Tibial artery (tissue), 4 donors: Measurements from ENCODE around the gene HOXA3.

Source experiments
- DNase-seq, 2 donors: peaks; one replicate each; pipeline ENCODE4 v3.0.0-alpha.2; 2019
- H3K27ac ChIP-seq, 2 donors: fragments of 200-600 bp; sonication (generic) in 1 of 2; 1 replicate in 1 of 2; 2 replicates in 1 of 2; pipeline ENCODE4 v1.5.1; 2018 to 2019; ENCODE audit warnings: mild to moderate bottlenecking in 1 of 2
- H3K27me3 ChIP-seq, 2 donors: fragments of 200-600 bp; sonication (generic) in 1 of 2; one replicate each; pipeline versions ENCODE4 v1.5.1 to v1.6.0; 2016 to 2019
- H3K36me3 ChIP-seq, 3 donors: fragments of 200-600 bp; sonication (generic) in 2 of 3; one replicate each; pipeline ENCODE4 v1.5.1; 2016 to 2019; ENCODE audit warnings: mild to moderate bottlenecking in 2 of 3
- H3K4me1 ChIP-seq, 4 donors: fragments of 200-600 bp; sonication (generic) in 2 of 4; 1 replicate in 3 of 4; 2 replicates in 1 of 4; pipeline ENCODE4 v1.5.1; 2016 to 2019
- H3K4me3 ChIP-seq, 2 donors: fragments of 200-600 bp; sonication (generic) in 1 of 2; 1 replicate in 1 of 2; 2 replicates in 1 of 2; pipeline ENCODE4 v1.5.1; 2018 to 2019; ENCODE audit warnings: mild to moderate bottlenecking in 2 of 2
- H3K9me3 ChIP-seq, 3 donors: fragments of 200-600 bp; sonication (generic) in 1 of 3; one replicate each; pipeline ENCODE4 v1.5.1; 2016 to 2019
- CTCF ChIP-seq, 2 experiments: fragments of 200-600 bp in 1 of 2; fragments of 450-650 bp in 1 of 2; IDR thresholded peaks; one replicate each; pipeline ENCODE4 v1.5.1; 2017 to 2019; ENCODE audit warnings: antibody characterized with exemption in 2 of 2, mild to moderate bottlenecking in 1 of 2, moderate library complexity in 1 of 2
- intact Hi-C: fragments of 100-400 bp; cut with DNase I; formaldehyde crosslinking; loops from one replicate; pipeline ENCODE4 v1.15.0; 2023; ENCODE audit warnings: low total_unique reads

The HOXA3 gene

GRCh38 chr7:27113991-27114769, 38.2 kb downstream of the HOXA3 start:
- TF ChIP-seq CTCF (IDR thresholded peaks at IDR 0.05): no peak
- no peaks in the 10 kb centered on the region for H3K36me3 ChIP-seq
- no peaks in the 10 kb centered on the region for H3K9me3 ChIP-seq
- no peaks in the 10 kb centered on the region for H3K27me3 ChIP-seq
- peak overlapping the region; percentile 92 to 97 for H3K27ac ChIP-seq
- DNase-seq: peak in 1 of 2 donors; percentile 77
- H3K4me3 ChIP-seq: peak overlapping the region; percentile 77 to 80
- H3K4me1 ChIP-seq: peaks cover 5 to 70% (median 47%) of the 10 kb centered on the region in 4 donors
- intact Hi-C loops: no loop called here

GRCh38 chr7:27112955-27113949, 39.1 kb downstream of the HOXA3 start:
- Histone ChIP-seq H3K4me3 (peak overlapping the region; percentile 77 to 80), H3K27me3 (no peaks in the 10 kb centered on the region), H3K9me3 (no peaks in the 10 kb centered on the region), H3K4me1 (peaks cover 5 to 70% (median 44%) of the 10 kb centered on the region in 4 donors), H3K27ac (peak overlapping the region; percentile 92 to 97), H3K36me3 (peaks cover 0 to 3% (median 0%) of the 10 kb centered on the region in 3 donors)
- TF ChIP-seq CTCF (IDR thresholded peaks at IDR 0.05): no peak
- peak in 1 of 2 donors; percentile 75 for DNase-seq
- intact Hi-C loops: no loop called here

- no peaks in the 10 kb centered on the region for H3K27me3 ChIP-seq
- H3K27ac ChIP-seq: peak overlapping the region; percentile 92 to 97
Measured at GRCh38 chr7:27112361-27112760, 40.0 kb downstream of the HOXA3 start.

GRCh38 chr7:27111751-27112277, 40.6 kb downstream of the HOXA3 start:
- no peaks in the 10 kb centered on the region for H3K27me3 ChIP-seq
- H3K4me1 ChIP-seq: peaks cover 5 to 65% (median 38%) of the 10 kb centered on the region in 4 donors
- intact Hi-C loops: no loop called here

More at GRCh38 chr7:27112361-27112760, 40.0 kb downstream of the HOXA3 start:
- peak overlapping the region in 1 of 2 donors; percentile 80 for H3K4me3 ChIP-seq
- H3K36me3 ChIP-seq: peaks cover 0 to 9% (median 0%) of the 10 kb centered on the region in 3 donors
- no peaks in the 10 kb centered on the region for H3K9me3 ChIP-seq
- no peak for TF ChIP-seq CTCF (IDR thresholded peaks at IDR 0.05)
- intact Hi-C loops: no loop called here
- no peak for DNase-seq
- H3K4me1 ChIP-seq: peaks cover 5 to 70% (median 41%) of the 10 kb centered on the region in 4 donors

More at GRCh38 chr7:27111751-27112277, 40.6 kb downstream of the HOXA3 start:
- H3K36me3 ChIP-seq: peaks cover 0 to 9% (median 0%) of the 10 kb centered on the region in 3 donors
- peak overlapping the region; percentile 92 to 97 for H3K27ac ChIP-seq
- no peaks in the 10 kb centered on the region for H3K9me3 ChIP-seq
- no peak for TF ChIP-seq CTCF (IDR thresholded peaks at IDR 0.05)
- peak overlapping the region; percentile 39 to 51 for H3K4me3 ChIP-seq
- no peak for DNase-seq
